NB4 (cell line): ENCODE measurements around the gene PLP2.

Experiments
- DNase-seq: peaks from one replicate; pipeline ENCODE4 v3.0.0; 2010; ENCODE audit warnings: low read depth
- H3K4me3 ChIP-seq: one replicate; pipeline ENCODE4 v1.5.1; 2011; ENCODE audit warnings: mild to moderate bottlenecking, low read depth, low read length, moderate library complexity
- MAX ChIP-seq: IDR thresholded peaks from 2 replicates; pipeline ENCODE4 v1.6.1; 2011; ENCODE audit warnings: low read depth, low read length
- MYC ChIP-seq: IDR thresholded peaks from 2 replicates; pipeline ENCODE4 v1.6.1; 2011; ENCODE audit warnings: low read depth, low read length
- POLR2A ChIP-seq: IDR thresholded peaks from 2 replicates; pipeline ENCODE4 v1.6.1; 2011; ENCODE audit warnings: mild to moderate bottlenecking; ENCODE audit not compliant: insufficient read length; ENCODE audit errors: extremely low read depth
- TF ChIP-seq, protein P1 (sequence below): IDR thresholded peaks from one replicate; pipeline ENCODE4 v1.5.1; 2012; ENCODE audit warnings: low read depth, low read length

PLP2 gene

DNA sequence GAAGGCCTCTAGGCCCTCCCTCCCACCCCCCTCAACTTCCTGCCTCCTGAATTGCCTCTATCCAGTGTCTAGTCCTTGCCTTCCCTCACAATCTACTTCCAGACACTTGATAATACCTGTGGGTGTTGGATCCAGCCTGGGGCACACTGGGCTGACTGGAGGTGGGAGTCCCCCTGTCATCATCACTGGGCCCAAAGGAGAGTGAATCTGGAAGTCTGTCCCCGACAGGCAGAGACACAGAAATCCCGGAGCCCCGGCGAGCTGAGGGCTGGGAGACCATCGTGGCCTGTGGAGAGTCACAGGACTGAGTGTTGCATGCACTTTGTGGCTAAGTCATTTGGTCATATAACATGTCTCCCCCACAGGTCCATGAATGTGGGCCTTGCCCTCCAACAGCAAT lies 36.7 kb downstream of the PLP2 start:
- H3K4me3 ChIP-seq, result no peak overlapping the region
- DNase-seq, result no peak
- TF ChIP-seq POLR2A, result no peak
- TF ChIP-seq MYC, result no peak
- TF ChIP-seq, protein P1, sequence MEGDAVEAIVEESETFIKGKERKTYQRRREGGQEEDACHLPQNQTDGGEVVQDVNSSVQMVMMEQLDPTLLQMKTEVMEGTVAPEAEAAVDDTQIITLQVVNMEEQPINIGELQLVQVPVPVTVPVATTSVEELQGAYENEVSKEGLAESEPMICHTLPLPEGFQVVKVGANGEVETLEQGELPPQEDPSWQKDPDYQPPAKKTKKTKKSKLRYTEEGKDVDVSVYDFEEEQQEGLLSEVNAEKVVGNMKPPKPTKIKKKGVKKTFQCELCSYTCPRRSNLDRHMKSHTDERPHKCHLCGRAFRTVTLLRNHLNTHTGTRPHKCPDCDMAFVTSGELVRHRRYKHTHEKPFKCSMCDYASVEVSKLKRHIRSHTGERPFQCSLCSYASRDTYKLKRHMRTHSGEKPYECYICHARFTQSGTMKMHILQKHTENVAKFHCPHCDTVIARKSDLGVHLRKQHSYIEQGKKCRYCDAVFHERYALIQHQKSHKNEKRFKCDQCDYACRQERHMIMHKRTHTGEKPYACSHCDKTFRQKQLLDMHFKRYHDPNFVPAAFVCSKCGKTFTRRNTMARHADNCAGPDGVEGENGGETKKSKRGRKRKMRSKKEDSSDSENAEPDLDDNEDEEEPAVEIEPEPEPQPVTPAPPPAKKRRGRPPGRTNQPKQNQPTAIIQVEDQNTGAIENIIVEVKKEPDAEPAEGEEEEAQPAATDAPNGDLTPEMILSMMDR, result no peak
- TF ChIP-seq MAX, result no peak

- peak; percentile 20 for DNase-seq
- TF ChIP-seq MYC, result no peak
- no peak for TF ChIP-seq MAX
- no peak for TF ChIP-seq POLR2A
- TF ChIP-seq, protein P1, result no peak
- no peak overlapping the region for H3K4me3 ChIP-seq
Observed at GRCh38 chrX:49209434-49210251, 37.9 kb downstream of the PLP2 start.

DNA sequence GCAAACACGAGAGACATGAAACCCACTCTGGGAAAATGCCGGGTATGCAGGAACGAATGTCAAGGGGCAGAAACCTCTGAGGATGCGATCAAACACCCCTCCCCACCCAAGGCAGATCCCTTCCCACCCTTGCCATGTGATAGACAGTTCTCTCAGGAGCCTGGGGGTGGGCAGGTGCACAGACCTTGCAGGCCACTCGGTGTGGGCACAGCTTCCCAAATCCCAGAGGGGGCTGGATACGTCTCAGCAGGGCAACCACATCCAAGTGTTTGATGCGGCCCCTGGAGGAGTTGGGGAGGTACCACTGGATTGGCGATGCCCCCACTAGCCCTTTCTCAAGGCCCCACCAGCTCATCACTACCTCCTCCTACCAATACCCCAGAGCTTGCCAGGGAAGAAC lies 38.7 kb downstream of the PLP2 start:
- DNase-seq, result no peak
- no peak for TF ChIP-seq MYC
- TF ChIP-seq, protein P1, result no peak
- TF ChIP-seq POLR2A, result no peak
- no peak for TF ChIP-seq MAX
- no peak overlapping the region for H3K4me3 ChIP-seq

GRCh38 chrX:49211074-49211473 lies 39.4 kb downstream of the PLP2 start:
- no peak for DNase-seq
- no peak for TF ChIP-seq MAX
- TF ChIP-seq MYC, result no peak
- TF ChIP-seq, protein P1, result no peak
- no peak for TF ChIP-seq POLR2A
- H3K4me3 ChIP-seq, result no peak overlapping the region

DNA sequence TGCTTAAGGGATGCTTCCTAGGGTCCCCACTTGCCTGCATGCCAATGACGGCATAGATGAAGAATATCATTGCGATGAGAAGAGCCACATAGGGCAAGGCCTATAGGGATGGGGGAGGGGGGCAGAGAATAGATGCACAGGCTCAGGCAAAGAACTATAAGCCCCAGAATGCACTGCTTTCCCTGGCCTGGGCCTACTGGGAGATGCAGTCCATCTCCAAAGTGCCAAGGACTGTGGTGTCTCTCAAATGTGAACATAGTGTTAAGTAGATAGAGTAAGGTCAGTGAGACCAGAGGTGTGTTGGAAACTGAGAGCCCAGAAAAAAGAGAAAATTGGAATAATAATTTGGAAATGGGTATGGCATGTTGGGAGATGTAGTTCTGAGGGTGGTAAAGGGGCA lies 40.5 kb downstream of the PLP2 start:
- no peak overlapping the region for H3K4me3 ChIP-seq
- TF ChIP-seq POLR2A (no peak), MYC (no peak)
- DNase-seq, result no peak

- TF ChIP-seq MYC (no peak), POLR2A (no peak), MAX (no peak)
- TF ChIP-seq, protein P1, result no peak
- no peak for DNase-seq
- no peak overlapping the region for H3K4me3 ChIP-seq
Observed at GRCh38 chrX:49212861-49213260, 41.2 kb downstream of the PLP2 start.
